GM12801 (cell line): ENCODE data around the gene EEFSEC.

Source experiments
- CTCF ChIP-seq: IDR thresholded peaks from one replicate; pipeline ENCODE4 v1.5.1; 2011; ENCODE audit warnings: control low read depth; ENCODE audit not compliant: insufficient read length; ENCODE audit errors: extremely low read depth

The EEFSEC gene

GRCh38 chr3:128153156-128154041 is at the start of gene EEFSEC:
EEFSEC (plus strand) TSS chr3:128153481; CDS start chr3:128153508, 27 bp downstream.
- TF ChIP-seq CTCF = no peak

GRCh38 chr3:128107834-128108233 is 45.4 kb upstream of the EEFSEC start:
- no peak for TF ChIP-seq CTCF

GRCh38 chr3:128111147-128111546 is 42.1 kb upstream of the EEFSEC start:
- no peak for TF ChIP-seq CTCF

GRCh38 chr3:128112357-128112968 is 40.8 kb upstream of the EEFSEC start:
- TF ChIP-seq CTCF = no peak

- no peak for TF ChIP-seq CTCF
These were observed 39.2 kb upstream of the EEFSEC start for GRCh38 chr3:128113817-128114794.

GRCh38 chr3:128122013-128122412 is 31.3 kb upstream of the EEFSEC start:
- TF ChIP-seq CTCF = no peak

- TF ChIP-seq CTCF = no peak
These were observed 30.1 kb upstream of the EEFSEC start for GRCh38 chr3:128123156-128123537.
